Gastrocnemius medialis (tissue), 4 donors: ENCODE measurements around the gene SMIM44. TPM values are rescaled to one million over a fixed set of nuclear protein-coding genes. Genes with fewer than 3 reads are reported as not detected.

Experiments
- ATAC-seq, 2 donors: fragments of 150-250 bp; one replicate each; pipeline ENCODE4 v1.9.1; 2016
- DNase-seq, 2 donors: peaks; one replicate each; pipeline ENCODE4 v3.0.0-alpha.2; 2019
- H3K27ac ChIP-seq, 4 donors: fragments of 200-600 bp; sonication (generic); 1 replicate in 1 of 4; 2 replicates in 3 of 4; pipeline ENCODE4 v1.5.1; 2016 to 2018; ENCODE audit warnings: mild to moderate bottlenecking in 2 of 4, moderate library complexity in 1 of 4
- H3K27me3 ChIP-seq, 3 donors: fragments of 200-600 bp; sonication (generic) in 2 of 3; 1 replicate in 1 of 3; 2 replicates in 2 of 3; pipeline versions ENCODE4 v1.5.1 to v1.6.0; 2016 to 2019; ENCODE audit warnings: mild to moderate bottlenecking in 1 of 3, moderate library complexity in 1 of 3
- H3K36me3 ChIP-seq, 2 donors: fragments of 200-600 bp; sonication (generic) in 1 of 2; one replicate each; pipeline ENCODE4 v1.5.1; 2017 to 2018
- H3K4me1 ChIP-seq, 2 donors: fragments of 200-600 bp; sonication (generic) in 1 of 2; one replicate each; pipeline ENCODE4 v1.5.1; 2016 to 2017; ENCODE audit warnings: mild to moderate bottlenecking in 2 of 2
- H3K4me3 ChIP-seq, 4 donors: fragments of 200-600 bp; sonication (generic) in 3 of 4; 1 replicate in 1 of 4; 2 replicates in 3 of 4; pipeline ENCODE4 v1.5.1; 2016 to 2019; ENCODE audit warnings: mild to moderate bottlenecking in 2 of 4
- H3K9me3 ChIP-seq, 3 donors: fragments of 200-600 bp; sonication (generic) in 2 of 3; 1 replicate in 1 of 3; 2 replicates in 2 of 3; pipeline ENCODE4 v1.5.1; 2016 to 2019
- CTCF ChIP-seq, 5 experiments: fragments of 450-650 bp in 3 of 5; fragments of 200-600 bp in 2 of 5; sonication (generic) in 2 of 5; IDR thresholded peaks in 4 of 5; conservative IDR thresholded peaks in 1 of 5; 1 replicate in 4 of 5; 2 replicates in 1 of 5; pipeline ENCODE4 v1.5.1; 2016 to 2019; ENCODE audit warnings: antibody characterized with exemption in 5 of 5, mild to moderate bottlenecking in 3 of 5, moderate library complexity in 3 of 5
- POLR2A ChIP-seq, 2 donors: fragments of 450-650 bp; IDR thresholded peaks; one replicate each; pipeline ENCODE4 v1.6.1; 2017; ENCODE audit warnings: antibody characterized with exemption in 2 of 2, mild to moderate bottlenecking in 2 of 2, moderate library complexity in 2 of 2
- in situ Hi-C, 4 donors: fragments of 200-750 bp; cut with MboI; loops; one replicate each; pipeline versions ENCODE4 v1.15.0 to v1.8.0; 2017; ENCODE audit warnings: low sequenced_read_pairs in 4 of 4
- intact Hi-C: fragments of 100-400 bp; cut with DNase I; formaldehyde crosslinking; loops from one replicate; pipeline ENCODE4 v1.15.1; 2023; ENCODE audit warnings: low total_unique reads
- total RNA-seq, 4 donors: library from RNA; depleted of rRNA; stranded (reverse); fragments of >200 nt; gene quantifications; one replicate each; pipeline versions ENCODE4 v1.1.0 to v1.2.3, GENCODE V29; 2016

The SMIM44 gene
- total RNA-seq, 4 donors from 2014 or later = not detected

GRCh38 chr19:3459089-3459881 is 24.0 kb downstream of the SMIM44 start:
- H3K4me3 ChIP-seq = no peak overlapping the region
- H3K27ac ChIP-seq = peak overlapping the region; percentile 77 to 82 (median 79)
- intact Hi-C loops = no loop called here
- H3K36me3 ChIP-seq = peaks cover 0 to 59% of the 10 kb centered on the region in 2 donors
- H3K4me1 ChIP-seq = peaks cover 20 to 26% of the 10 kb centered on the region in 2 donors
- peak; percentile 70 to 87 for DNase-seq
- in situ Hi-C loops = no loop called here
- ATAC-seq = peak; percentile 70 to 84
- H3K27me3 ChIP-seq = no peaks in the 10 kb centered on the region
- TF ChIP-seq CTCF (IDR thresholded peaks at IDR 0.05 in 4 of 5, conservative IDR thresholded peaks at IDR 0.05 in 1 of 5) = no peak
- no peak for TF ChIP-seq POLR2A (IDR thresholded peaks at IDR 0.05)
- H3K9me3 ChIP-seq = no peaks in the 10 kb centered on the region

GRCh38 chr19:3458229-3459088 is 24.8 kb downstream of the SMIM44 start:
- intact Hi-C loops = no loop called here
- Histone ChIP-seq H3K27ac (peak overlapping the region; percentile 77 to 82 (median 79)), H3K36me3 (peaks cover 0 to 59% of the 10 kb centered on the region in 2 donors), H3K27me3 (no peaks in the 10 kb centered on the region), H3K4me1 (peaks cover 20 to 24% of the 10 kb centered on the region in 2 donors), H3K9me3 (no peaks in the 10 kb centered on the region), H3K4me3 (no peak overlapping the region)
- no peak for TF ChIP-seq CTCF (IDR thresholded peaks at IDR 0.05 in 4 of 5, conservative IDR thresholded peaks at IDR 0.05 in 1 of 5)
- TF ChIP-seq POLR2A (IDR thresholded peaks at IDR 0.05) = no peak
- no peak for DNase-seq
- no peak for ATAC-seq
- in situ Hi-C loops = no loop called here

- in situ Hi-C loops = no loop called here
- no peak for DNase-seq
These were observed 25.6 kb downstream of the SMIM44 start for GRCh38 chr19:3457528-3458228.

More at GRCh38 chr19:3457528-3458228, 25.6 kb downstream of the SMIM44 start:
- Histone ChIP-seq H3K4me1 (peaks cover 20 to 24% of the 10 kb centered on the region in 2 donors), H3K36me3 (peaks cover 0 to 59% of the 10 kb centered on the region in 2 donors), H3K4me3 (no peak overlapping the region), H3K27ac (peak overlapping the region; percentile 77 to 82 (median 79)), H3K27me3 (no peaks in the 10 kb centered on the region), H3K9me3 (no peaks in the 10 kb centered on the region)
- no peak for ATAC-seq
- intact Hi-C loops = no loop called here
- no peak for TF ChIP-seq POLR2A (IDR thresholded peaks at IDR 0.05)
- TF ChIP-seq CTCF (IDR thresholded peaks at IDR 0.05 in 4 of 5, conservative IDR thresholded peaks at IDR 0.05 in 1 of 5) = no peak
